OCI-LY3 (cell line): ENCODE data around the gene DNAH5.

Source experiments
- CTCF ChIP-seq: fragments of 200-600, 300-600 bp; sonication (generic); IDR thresholded peaks from 2 replicates; pipeline ENCODE4 v1.5.1; 2014; ENCODE audit warnings: antibody characterized with exemption, low read length, low read depth
- EZH2phosphoT487 ChIP-seq: fragments of 200-600 bp; shearing (Covaris generic); IDR thresholded peaks from 2 replicates; pipeline ENCODE4 v1.6.1; 2018; ENCODE audit warnings: antibody characterized with exemption, mixed run types, low read depth

- no peak for TF ChIP-seq CTCF
- TF ChIP-seq EZH2phosphoT487 = no peak
These were observed 285.1 kb downstream of the DNAH5 start for GRCh38 chr5:13659391-13659790.
